ENCODE data around the gene RMDN2.

DNA sequence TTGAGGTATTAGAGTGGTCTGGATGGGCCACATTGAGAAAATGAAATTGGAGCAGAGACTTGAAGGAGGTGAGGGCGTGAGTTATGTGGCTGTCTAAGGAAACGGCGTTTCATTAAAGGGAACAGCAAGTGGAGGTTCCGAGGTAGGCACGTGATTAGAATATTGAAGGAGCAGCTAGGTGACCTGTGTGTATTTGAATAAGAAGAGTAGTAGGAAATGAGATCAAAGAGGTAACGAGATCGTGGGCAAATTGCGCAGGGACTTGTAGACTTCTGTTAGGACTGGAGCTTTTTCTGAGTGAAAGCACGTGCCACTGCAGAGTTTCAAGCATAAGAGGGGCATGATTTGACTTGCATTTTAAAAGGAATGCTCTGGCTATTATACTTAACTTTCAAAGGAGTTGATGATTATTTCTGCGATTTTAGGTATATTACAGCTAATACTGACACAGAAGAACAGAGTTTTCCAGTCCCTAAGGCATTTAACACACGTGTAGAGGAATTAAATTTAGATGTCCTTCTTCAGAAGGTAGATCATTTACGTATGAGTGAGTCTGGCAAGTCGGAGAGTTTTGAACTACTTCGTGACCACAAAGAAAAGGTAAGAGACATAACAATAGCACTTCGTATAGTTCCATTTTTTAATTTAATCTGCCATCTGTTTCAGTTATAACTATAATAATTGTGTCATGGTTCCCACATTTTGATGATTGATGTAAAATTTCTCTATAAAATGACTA lies 48.7 kb downstream of the RMDN2 start:
- TF ChIP-seq POLR2A (IDR thresholded peaks at IDR 0.05) = no peak
- TF ChIP-seq, protein P1, sequence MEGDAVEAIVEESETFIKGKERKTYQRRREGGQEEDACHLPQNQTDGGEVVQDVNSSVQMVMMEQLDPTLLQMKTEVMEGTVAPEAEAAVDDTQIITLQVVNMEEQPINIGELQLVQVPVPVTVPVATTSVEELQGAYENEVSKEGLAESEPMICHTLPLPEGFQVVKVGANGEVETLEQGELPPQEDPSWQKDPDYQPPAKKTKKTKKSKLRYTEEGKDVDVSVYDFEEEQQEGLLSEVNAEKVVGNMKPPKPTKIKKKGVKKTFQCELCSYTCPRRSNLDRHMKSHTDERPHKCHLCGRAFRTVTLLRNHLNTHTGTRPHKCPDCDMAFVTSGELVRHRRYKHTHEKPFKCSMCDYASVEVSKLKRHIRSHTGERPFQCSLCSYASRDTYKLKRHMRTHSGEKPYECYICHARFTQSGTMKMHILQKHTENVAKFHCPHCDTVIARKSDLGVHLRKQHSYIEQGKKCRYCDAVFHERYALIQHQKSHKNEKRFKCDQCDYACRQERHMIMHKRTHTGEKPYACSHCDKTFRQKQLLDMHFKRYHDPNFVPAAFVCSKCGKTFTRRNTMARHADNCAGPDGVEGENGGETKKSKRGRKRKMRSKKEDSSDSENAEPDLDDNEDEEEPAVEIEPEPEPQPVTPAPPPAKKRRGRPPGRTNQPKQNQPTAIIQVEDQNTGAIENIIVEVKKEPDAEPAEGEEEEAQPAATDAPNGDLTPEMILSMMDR (IDR thresholded peaks at IDR 0.05) = no peak
